ENCODE measurements around the gene R3HDM4.

GRCh38 chr19:876089-876488 is 36.9 kb downstream of the R3HDM4 start:
- TF ChIP-seq POLR2A (IDR thresholded peaks at IDR 0.05) (no peak), CTCF (IDR thresholded peaks at IDR 0.05) (no peak), POLR2AphosphoS5 (IDR thresholded peaks at IDR 0.05) (no peak), EP300 (IDR thresholded peaks at IDR 0.05) (no peak)

Data from gastroesophageal sphincter (tissue), 3 donors.